ENCODE data around the gene ERMAP.

GRCh38 chr1:42825036-42825851 is 8.3 kb downstream of the ERMAP start:
- no peak for TF ChIP-seq CTCF (IDR thresholded peaks at IDR 0.05)
- no peak for TF ChIP-seq POLR2A (IDR thresholded peaks at IDR 0.05)

Data from Peyer's patch (tissue), 4 donors.